Measurements from ENCODE around the gene GABPA.

GABPA gene

DNA sequence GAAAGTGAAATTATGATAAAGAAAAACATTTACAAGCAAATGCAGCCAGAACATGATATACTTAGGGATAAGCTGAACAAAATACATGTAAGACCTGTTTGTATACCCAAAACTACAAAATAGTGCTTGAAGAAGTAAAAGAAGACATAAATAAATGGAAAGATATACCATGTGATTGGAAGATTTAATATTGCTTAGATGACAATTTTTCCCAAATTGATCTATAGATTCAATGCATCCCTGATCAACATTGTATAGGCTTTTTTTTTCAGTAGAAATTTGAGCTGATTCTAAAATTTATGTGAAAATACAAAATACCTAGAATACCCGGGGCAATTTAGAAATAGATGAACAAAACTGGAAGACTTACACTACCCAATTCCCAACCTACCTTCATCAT is 76.4 kb downstream of the GABPA start:
- TF ChIP-seq, protein P1, sequence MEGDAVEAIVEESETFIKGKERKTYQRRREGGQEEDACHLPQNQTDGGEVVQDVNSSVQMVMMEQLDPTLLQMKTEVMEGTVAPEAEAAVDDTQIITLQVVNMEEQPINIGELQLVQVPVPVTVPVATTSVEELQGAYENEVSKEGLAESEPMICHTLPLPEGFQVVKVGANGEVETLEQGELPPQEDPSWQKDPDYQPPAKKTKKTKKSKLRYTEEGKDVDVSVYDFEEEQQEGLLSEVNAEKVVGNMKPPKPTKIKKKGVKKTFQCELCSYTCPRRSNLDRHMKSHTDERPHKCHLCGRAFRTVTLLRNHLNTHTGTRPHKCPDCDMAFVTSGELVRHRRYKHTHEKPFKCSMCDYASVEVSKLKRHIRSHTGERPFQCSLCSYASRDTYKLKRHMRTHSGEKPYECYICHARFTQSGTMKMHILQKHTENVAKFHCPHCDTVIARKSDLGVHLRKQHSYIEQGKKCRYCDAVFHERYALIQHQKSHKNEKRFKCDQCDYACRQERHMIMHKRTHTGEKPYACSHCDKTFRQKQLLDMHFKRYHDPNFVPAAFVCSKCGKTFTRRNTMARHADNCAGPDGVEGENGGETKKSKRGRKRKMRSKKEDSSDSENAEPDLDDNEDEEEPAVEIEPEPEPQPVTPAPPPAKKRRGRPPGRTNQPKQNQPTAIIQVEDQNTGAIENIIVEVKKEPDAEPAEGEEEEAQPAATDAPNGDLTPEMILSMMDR (IDR thresholded peaks at IDR 0.05), result no peak
- no peak for TF ChIP-seq ZFX (IDR thresholded peaks at IDR 0.05; ENCODE audit: borderline replicate concordance)
- no peak overlapping the region for H3K27ac ChIP-seq

DNA sequence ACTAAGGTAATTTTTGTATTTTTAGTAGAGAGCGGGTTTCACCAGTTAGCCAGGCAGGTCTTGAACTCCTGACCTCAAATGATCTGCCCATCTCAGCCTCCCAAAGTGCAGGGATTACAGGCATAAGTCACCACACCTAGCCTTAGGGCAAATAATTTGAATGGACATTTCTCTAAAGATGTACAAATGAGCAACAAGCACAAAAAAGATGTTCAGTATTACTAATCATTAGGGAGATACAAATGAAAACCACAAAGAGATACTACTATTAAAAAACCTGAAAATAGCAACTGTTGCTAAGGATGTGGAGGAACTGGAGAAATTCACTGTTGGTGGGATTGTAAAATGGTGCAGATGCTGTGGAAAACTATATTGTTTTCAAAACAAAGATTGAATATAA is 79.1 kb downstream of the GABPA start:
- TF ChIP-seq, protein P1 (IDR thresholded peaks at IDR 0.05), result no peak
- TF ChIP-seq ZFX (IDR thresholded peaks at IDR 0.05; ENCODE audit: borderline replicate concordance), result no peak
- H3K27ac ChIP-seq, result no peak overlapping the region

DNA sequence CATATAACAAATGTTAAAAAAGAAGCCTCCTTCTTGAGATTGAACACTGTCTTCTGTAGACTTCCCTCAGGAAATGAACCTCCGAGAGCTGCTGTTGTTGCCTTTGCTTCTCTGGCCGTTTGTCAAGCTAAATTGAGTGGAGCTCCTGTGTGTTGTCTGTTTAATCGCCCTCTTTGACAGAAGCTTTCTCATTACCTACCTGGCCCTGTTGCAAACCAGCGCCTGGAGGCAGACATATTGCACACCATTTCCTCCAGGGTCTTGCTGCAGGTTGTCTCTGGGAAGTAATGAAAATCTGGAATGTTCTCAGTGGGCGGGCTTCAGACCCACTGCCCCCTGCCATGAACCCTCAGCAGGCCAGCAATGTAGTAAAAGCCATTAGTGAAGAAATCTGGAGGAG is 83.3 kb downstream of the GABPA start:
- H3K27ac ChIP-seq, result no peak overlapping the region
- TF ChIP-seq, protein P1 (IDR thresholded peaks at IDR 0.05), result no peak
- no peak for TF ChIP-seq ZFX (IDR thresholded peaks at IDR 0.05; ENCODE audit: borderline replicate concordance)

DNA sequence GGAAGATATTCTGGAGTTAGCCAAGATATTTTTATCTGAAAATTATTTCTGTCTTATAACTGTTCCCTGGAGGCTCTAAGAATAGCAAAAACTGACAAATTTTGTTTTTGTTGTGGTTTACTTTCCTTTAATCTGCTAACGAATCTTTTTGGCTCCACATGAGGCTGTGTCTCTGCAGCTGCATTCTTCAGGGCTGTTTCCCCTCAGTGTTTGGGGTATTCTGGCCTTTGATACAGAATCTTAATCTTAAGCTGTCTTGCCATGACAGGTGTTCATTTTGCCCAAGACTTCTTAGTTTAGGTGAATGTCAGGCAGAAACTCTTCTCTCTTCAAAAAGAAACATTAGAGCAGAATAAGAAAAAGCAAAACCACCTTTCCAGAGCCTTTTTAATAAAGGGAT is 83.8 kb downstream of the GABPA start:
- TF ChIP-seq, protein P1 (IDR thresholded peaks at IDR 0.05), result no peak
- TF ChIP-seq ZFX (IDR thresholded peaks at IDR 0.05; ENCODE audit: borderline replicate concordance), result no peak
- no peak overlapping the region for H3K27ac ChIP-seq

Measured in 22Rv1 (cell line).